Left lobe of liver (tissue), 2 donors: ENCODE results near the gene MTA1. TPM values are rescaled to one million over a fixed set of nuclear protein-coding genes. Genes with fewer than 3 reads are reported as not detected.

Experiments
- ATAC-seq: fragments of 200-7000 bp; cut with Tn5 transposase; one replicate; pipeline ENCODE4 v1.9.1; 2020; ENCODE audit warnings: mild to moderate bottlenecking, moderate library complexity
- DNase-seq: peaks from one replicate; pipeline ENCODE4 v3.0.0-alpha.2; 2020; ENCODE audit warnings: low spot score
- total RNA-seq: library from RNA; stranded (reverse); gene quantifications from one replicate; pipeline ENCODE4 v1.2.1, GENCODE V29; 2021
- donor health status: DM: no; HTN: no; CAD: no; lungs with moderate emphysema.
- donor health status: DM: no; HTN: yes; CAD: no.

The MTA1 gene
- total RNA-seq, 1 donor from 2014 or later, result 39.2 TPM

DNA sequence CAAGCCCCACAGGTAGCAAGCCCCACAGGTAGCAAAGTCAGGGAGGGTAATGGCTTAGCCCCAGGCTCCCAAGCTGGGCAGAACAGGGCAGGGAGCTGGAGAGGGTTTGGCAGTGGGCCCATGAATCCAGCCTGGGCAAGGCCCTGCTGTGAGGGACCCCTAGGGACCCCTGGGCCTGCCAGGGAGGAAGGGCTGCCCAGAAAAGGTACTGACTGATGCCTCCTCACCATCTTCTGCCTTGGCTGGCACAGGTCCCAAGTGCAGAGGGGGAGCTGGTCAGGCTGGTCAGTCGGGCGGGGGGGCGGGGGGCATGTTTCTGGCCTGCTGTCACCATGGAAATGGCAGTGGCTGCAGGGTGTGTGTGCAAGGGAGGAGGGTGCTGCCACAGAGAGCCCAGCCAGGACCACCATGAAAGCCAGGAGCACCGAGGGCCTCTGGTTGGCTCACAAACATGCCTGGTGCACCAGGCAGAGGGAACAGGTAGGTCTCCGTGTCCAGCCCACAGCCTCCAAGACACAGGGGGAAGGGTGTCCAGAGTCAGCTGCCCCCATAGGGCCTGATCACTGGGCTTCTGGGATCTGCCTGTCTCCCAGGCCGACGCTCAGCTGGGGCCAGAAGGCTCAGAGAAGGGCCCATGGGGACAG lies 53.5 kb downstream of the MTA1 start:
- ATAC-seq (no peak), DNase-seq (no peak)

GRCh38 chr14:105473677-105474482 lies 54.3 kb downstream of the MTA1 start:
- no peak for ATAC-seq
- DNase-seq, result peak; percentile 78

DNA sequence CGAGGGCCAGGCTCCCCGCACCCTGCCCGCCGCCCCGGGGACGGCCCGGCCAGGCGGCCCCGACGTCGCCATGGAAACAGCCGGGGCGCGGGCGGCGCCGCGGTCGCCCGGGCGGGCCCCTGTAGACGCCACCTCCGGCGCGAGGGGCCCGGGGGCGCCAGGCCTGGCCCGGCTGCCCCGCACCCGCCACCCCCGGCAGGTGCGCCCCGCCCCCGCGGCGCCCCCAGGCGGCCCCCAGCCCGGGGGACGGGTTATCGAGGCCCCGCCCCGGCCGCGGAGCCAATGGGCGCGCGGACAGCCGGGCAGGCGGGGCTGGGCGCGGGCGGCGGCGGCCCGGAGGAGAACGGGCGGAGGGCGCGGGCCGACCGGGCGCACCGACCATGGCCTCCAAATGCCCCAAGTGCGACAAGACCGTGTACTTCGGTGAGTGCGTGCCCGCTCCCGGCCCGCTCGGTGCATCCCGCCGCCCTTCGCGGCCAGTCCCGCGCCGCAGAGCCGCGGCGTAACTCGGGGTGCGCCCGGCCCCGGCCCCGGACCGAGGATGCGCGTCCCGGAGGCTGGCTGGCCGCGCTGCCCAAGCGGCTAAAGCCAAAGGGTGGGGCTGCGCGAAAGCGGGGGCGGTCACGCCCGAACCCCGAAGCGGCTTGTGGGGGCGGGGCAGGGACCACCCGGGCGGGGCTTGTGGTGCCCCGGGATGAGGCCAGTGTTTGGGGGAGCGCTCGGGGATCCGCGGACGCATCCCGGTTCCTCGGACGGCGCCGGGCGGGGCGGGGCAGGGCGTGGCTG lies 55.0 kb downstream of the MTA1 start, which contains the start of gene CRIP2:
TSS of gene CRIP2 (plus strand) at position 339 of the 786 bp plus-strand sequence. CDS start at position 381, 42 bp downstream.
- DNase-seq (no peak), ATAC-seq (peak; percentile 41)

DNA sequence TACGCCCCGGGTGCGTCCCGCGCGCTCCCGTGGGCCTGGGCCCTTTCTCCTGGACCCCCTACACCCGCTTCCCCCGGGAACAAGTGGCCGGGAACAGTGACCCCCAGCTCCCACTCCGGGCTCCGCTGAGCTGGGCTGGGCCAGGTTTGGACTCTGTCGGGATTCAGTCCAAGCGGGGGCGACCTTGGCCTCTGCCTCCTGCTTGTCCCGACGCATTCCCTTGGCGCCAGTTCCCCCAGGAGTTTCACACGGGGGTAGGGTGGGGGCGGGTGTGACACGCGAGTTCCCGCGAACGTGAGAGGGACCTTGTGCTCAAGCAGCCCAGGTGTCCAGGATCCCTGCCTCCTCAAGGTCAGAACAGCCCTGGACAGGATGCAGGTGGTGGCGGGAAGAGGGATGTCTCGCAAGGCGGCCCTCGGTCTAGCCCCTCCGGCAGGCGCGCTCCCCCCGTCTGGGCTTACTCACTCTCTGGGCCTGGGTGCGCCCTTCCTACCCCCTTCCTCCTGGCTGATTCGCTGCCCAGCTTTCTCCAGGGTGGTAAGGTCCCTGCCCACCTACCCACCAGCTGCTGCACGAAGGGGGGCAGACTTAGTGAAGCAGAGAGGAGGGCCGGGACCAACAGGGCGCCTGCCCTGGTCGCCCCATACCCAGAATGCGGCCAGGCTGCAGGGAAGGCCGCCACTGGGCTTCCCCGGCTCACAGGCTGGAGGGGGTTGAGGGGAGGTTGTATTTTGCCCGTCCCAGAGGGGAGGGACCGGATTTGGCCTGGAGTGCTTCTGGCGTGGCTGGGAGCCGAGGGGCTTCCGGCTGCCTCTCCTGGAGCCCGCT lies 55.9 kb downstream of the MTA1 start:
- ATAC-seq, result peak; percentile 47
- DNase-seq, result peak; percentile 84

- DNase-seq (peak; percentile 94), ATAC-seq (peak; percentile 67)
These were observed 56.6 kb downstream of the MTA1 start for GRCh38 chr14:105476097-105476830.

GRCh38 chr14:105476831-105477659 lies 57.4 kb downstream of the MTA1 start:
- DNase-seq (no peak), ATAC-seq (no peak)

GRCh38 chr14:105477660-105478397 lies 58.2 kb downstream of the MTA1 start:
- DNase-seq (no peak), ATAC-seq (no peak)

DNA sequence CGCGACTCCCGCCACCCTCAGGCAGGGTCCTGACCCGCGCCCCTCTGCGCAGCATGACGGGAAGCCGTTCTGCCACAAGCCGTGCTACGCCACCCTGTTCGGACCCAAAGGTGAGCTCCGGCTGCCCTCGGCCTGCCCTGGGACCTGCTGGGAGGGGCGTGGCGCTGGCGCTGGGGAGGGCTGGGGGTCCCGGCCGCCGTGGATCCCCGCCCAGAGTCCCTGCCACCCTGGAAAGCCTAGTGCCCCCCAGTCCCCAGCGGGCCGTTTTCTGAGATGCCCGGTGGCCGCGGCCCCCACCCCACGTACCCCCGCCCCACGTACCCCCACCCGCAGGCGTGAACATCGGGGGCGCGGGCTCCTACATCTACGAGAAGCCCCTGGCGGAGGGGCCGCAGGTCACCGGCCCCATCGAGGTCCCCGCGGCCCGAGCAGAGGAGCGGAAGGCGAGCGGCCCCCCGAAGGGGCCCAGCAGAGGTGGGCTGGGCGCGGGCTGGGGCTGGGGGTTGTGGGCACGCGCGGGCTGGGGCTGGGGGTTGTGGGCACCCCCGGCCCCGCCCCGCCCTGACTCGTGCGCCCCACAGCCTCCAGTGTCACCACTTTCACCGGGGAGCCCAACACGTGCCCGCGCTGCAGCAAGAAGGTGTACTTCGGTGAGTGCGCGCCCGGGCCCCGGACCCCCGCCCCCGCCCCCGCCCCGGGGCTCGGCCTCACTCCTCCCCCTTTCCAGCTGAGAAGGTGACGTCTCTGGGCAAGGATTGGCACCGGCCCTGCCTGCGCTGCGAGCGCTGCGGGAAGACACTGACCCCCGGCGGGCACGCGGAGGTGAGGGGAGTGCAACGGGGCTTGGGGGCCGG lies 59.0 kb downstream of the MTA1 start:
- no peak for DNase-seq
- ATAC-seq, result no peak

DNA sequence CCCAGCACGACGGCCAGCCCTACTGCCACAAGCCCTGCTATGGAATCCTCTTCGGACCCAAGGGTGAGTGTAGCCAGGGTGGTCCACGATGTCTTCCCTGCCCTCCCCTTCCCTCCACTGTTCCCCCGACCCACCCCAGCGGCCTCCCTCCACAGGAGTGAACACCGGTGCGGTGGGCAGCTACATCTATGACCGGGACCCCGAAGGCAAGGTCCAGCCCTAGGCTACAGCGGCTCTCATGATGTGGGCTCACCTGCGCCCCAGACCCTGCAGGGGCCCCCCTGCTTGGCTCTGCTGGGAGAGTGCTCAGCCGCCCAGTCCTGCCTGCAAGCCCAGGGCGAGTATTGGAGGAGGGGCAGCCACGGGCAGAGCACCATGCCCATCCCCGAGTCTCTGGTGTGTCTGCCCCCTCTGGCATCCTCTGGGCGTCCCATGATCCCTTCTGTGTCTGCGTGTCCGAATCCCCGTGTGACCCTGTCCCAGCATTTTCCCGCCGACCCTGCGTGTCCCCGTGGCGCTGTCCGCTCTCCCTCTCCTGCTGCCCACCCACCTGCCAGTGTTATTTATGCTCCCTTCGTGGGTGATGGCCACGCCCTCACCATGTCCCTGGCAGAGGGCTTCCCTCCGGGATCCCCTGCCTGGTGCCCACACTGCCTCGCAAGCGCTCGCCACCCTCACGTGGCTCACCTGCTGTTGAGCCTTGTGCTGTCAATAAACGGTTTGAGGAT lies 60.0 kb downstream of the MTA1 start:
- ATAC-seq (no peak), DNase-seq (no peak)

DNA sequence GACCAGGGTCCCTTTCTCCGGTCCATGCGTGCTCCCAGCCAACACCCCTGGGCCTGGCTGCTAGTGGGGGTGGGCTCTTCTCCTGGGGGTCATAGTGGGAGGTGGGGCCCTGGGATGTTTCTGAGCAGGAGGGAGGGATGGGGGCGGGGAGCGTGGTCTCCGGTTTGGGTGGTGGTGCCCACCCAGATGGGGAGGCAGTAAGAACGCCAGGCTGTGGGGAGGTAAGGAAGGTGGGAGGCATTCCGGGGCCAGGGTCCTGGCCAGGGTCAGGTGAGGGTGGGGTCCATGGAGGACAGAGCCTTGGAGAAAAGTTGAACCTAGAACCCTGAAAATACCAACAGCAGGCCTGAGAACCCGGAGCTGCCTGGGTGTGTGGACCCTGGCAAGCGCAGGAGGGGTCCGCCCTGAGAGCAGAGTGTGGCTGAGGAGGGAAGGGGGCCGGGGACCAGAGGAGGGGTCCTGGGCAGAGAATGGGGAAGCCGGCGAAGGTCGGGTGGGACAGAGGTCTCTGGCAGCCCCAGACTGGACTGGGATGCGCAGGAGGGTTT lies 60.6 kb downstream of the MTA1 start:
- DNase-seq, result no peak

DNA sequence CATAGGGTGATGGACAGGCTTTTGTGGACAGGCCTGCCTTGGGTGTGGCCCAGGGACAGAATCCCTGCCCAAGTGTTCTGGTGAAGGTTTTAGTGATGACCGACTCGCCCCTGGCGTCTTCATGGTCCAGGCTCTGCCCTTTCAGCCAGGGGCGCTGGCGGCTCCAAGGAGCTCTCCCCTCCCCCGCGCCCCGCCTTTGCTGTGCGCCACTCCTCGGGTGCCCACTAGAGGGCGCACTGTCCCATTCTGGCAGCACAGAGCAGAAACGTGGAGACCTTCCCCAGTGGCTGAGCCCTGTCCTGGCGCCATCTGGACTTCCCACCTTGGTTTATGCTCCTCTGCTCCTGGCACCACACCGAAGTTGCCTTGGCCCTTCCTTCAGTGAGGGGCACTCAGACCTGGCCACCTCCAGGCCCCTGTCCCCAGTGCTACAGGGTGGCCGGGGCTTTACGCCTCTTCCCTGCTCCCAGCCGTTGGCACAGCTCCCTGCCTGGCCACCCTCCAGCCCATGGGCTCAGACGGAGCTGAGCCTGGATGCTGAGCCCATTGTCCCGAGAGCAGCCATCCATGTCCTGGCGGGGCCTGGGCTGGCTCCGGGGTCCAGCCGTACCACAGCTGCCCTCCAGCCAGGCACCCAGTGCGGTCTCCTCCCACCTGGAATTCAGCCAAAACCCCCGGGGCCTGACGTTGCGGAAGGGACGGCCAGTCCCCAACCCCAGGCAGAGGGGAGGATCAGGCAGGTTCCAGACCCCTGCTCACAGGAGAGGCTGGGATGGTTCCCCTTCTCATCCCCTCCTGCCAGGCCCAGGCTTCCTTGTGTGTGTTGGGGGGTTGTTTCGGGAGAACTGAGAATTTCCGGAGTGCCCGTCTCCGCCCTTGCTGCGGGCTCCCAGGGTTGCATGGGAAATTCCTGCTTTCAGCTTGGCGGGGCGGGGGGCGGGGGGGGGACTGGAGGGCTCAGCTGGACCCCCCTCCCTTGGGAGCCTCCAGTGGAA lies 61.5 kb downstream of the MTA1 start:
- peak; percentile 86 for DNase-seq
- peak; percentile 70 for ATAC-seq

More for the DNA sequence above, 60.6 kb downstream of the MTA1 start:
- ATAC-seq, result no peak

DNA sequence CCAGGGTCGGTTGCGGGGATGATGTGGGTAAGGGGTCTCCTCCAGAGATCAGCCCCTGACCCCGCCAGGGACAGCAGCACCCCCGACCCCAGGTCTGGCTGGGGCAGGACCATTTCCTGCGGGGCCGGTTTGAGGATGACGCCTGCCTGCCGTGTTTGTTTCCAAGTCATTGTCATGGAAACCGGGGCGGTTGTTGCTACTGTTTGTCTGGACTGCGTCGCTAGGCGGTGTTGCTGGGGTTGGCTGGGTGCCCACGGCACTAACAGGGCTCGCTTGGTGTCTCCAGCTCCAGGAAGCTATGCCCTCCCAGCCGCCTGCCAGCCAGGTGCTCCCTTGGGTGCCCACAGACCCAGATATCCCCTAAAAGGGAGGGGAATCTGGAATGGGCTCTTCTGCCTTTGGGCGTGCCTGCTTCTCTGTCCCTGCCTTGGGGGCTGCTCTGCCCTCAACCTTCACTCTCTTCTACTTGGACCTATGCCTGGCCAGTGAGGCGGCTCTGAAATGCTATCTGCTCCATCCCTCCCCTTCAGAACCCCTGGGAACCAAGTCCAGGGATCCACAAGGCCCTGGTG lies 62.3 kb downstream of the MTA1 start:
- ATAC-seq (peak; percentile 64), DNase-seq (peak; percentile 93)

DNA sequence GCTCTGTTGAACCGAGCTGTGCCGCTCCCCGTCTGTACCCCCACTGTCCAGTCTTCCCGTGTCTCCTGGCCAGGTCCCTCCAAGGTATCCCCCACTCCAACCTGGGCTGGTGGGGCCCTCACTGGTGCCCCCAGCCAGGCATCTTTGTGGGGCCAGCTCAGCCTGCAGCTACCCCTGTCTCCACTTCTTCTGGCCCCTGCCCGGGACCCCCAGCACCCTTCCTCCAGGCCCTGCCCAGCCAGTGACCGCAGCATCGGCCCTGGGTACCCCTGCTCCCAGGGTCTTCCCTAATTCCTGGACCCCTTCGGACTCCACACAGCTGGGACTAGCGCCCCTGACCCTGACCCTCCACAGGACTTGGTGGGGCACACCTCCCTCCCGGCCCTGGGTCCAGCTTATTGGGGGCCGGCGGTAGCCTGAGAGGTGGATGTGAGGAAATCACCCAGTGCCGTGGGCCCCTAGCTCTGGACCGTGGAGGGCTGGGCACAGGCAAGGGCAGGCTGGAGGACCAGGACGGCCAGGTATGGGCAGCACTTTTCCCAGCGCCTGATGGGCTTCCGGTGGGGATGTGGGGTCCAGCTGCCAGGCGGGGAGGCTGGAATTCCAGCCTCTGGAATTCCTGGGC lies 63.0 kb downstream of the MTA1 start:
- DNase-seq (no peak), ATAC-seq (no peak)
